Umbilical cord (tissue), 2 donors: ENCODE measurements around the gene FSIP1. TPM values are rescaled to one million over a fixed set of nuclear protein-coding genes. Genes with fewer than 3 reads are reported as not detected.

Source experiments
- DNase-seq: peaks from one replicate; pipeline ENCODE4 v3.0.0-alpha.2; 2015; ENCODE audit warnings: low spot score
- total RNA-seq: library from RNA; depleted of rRNA; stranded (reverse); fragments of >200 nt; gene quantifications from one replicate; pipeline ENCODE4 v1.2.3, GENCODE V29; 2014; ENCODE audit warnings: low replicate concordance; ENCODE audit not compliant: insufficient read depth

The FSIP1 gene
- total RNA-seq, 1 donor from 2014 or later = 1.9 TPM

GRCh38 chr15:39553947-39554693 is 228.5 kb downstream of the FSIP1 start:
- DNase-seq = no peak

- no peak for DNase-seq
Observed at GRCh38 chr15:39552556-39552955, 230.1 kb downstream of the FSIP1 start.

- DNase-seq = no peak
Observed at GRCh38 chr15:39551476-39551875, 231.2 kb downstream of the FSIP1 start.

Other genes starting within 250 kb of the FSIP1 start
- gene THBS1, start 201.8 kb downstream of the FSIP1 start, total RNA-seq = 1,162 TPM
- gene GPR176, start 137.4 kb upstream of the FSIP1 start, total RNA-seq = 32.3 TPM
- 47.4 TPM for gene EIF2AK4, start 151.3 kb upstream of the FSIP1 start, total RNA-seq